Lung (tissue), 12 donors: ENCODE data around the gene HS6ST3. TPM values are rescaled to one million over a fixed set of nuclear protein-coding genes. Genes with fewer than 3 reads are reported as not detected.

Experiments
- ATAC-seq: fragments of 200-7000 bp; cut with Tn5 transposase; one replicate; pipeline ENCODE4 v1.9.1; 2020; ENCODE audit warnings: moderate number of reproducible peaks; ENCODE audit not compliant: insufficient read depth, low FRiP score
- DNase-seq, 3 donors: peaks; one replicate each; pipeline ENCODE4 v3.0.0-alpha.2; 2013 to 2017
- H3K27ac ChIP-seq, 2 donors: one replicate each; pipeline ENCODE4 v1.5.1; 2013; ENCODE audit warnings: mild to moderate bottlenecking in 2 of 2, moderate library complexity in 2 of 2, control low read depth in 1 of 2, inconsistent platforms in 1 of 2, low read depth in 1 of 2, low read length in 1 of 2
- H3K27me3 ChIP-seq, 3 donors: one replicate each; pipeline ENCODE4 v1.5.1; 2013; ENCODE audit warnings: low read length in 2 of 3; ENCODE audit not compliant: control insufficient read depth in 3 of 3, insufficient read depth in 3 of 3
- H3K36me3 ChIP-seq, 4 donors: one replicate each; pipeline ENCODE4 v1.5.1; 2013; ENCODE audit warnings: low read length in 4 of 4, mild to moderate bottlenecking in 1 of 4, moderate library complexity in 1 of 4; ENCODE audit not compliant: control insufficient read depth in 4 of 4, insufficient read depth in 4 of 4
- H3K4me1 ChIP-seq, 5 donors: one replicate each; pipeline ENCODE4 v1.5.1; 2013; ENCODE audit warnings: low read length in 5 of 5, mild to moderate bottlenecking in 2 of 5, moderate library complexity in 1 of 5; ENCODE audit not compliant: control insufficient read depth in 5 of 5, insufficient read depth in 5 of 5
- H3K4me3 ChIP-seq: one replicate; pipeline ENCODE4 v1.5.1; 2013; ENCODE audit warnings: mild to moderate bottlenecking, control low read depth, moderate library complexity
- H3K9ac ChIP-seq, 2 donors: one replicate each; pipeline ENCODE4 v1.5.1; 2013; ENCODE audit warnings: low read length in 2 of 2, control low read depth in 1 of 2; ENCODE audit not compliant: insufficient read depth in 1 of 2
- H3K9me3 ChIP-seq, 4 donors: one replicate each; pipeline ENCODE4 v1.5.1; 2013; ENCODE audit warnings: low read length in 3 of 4, mild to moderate bottlenecking in 1 of 4, moderate library complexity in 1 of 4; ENCODE audit not compliant: control insufficient read depth in 4 of 4, insufficient read depth in 3 of 4
- CTCF ChIP-seq: IDR thresholded peaks from 2 replicates; pipeline ENCODE4 v1.5.1; 2012; ENCODE audit warnings: mild to moderate bottlenecking; ENCODE audit errors: control extremely low read depth, extremely low read depth
- WGBS, 2 donors: extraction: QIAGEN DNeasy Blood & Tissue Kit; methylation state at CpG; one replicate each; pipeline ENCODE4 v1.1.7; 2013; 5-methylcytosine and 5-hydroxymethylcytosine counted together
- polyA plus RNA-seq, 2 donors: library from polyadenylated mRNA; stranded (reverse); fragments of 200-250 nt; gene quantifications; one replicate each; pipeline ENCODE4 v1.2.1, GENCODE V29; 2013
- total RNA-seq, 2 donors: library from RNA; depleted of rRNA in 1 of 2; stranded (reverse); fragments of >200 nt in 1 of 2; gene quantifications; one replicate each; pipeline ENCODE4 v1.2.1, GENCODE V29; 2014 to 2021
- donor health status: control.
- donor health status: control.
- donor health status: Bipolar disorder and iron deficiency.
- donor health status: healthy.
- donor health status: DM: yes; HTN: yes; CAD: no.

HS6ST3 gene
- total and polyA plus RNA-seq, 4 donors = 0.01 to 0.17 (median 0.04) TPM

- peaks cover 0 to 16% (median 12%) of the 10 kb centered on the region in 3 donors for H3K27me3 ChIP-seq
- no peak overlapping the region for H3K27ac ChIP-seq
- no peaks in the 10 kb centered on the region for H3K9me3 ChIP-seq
- H3K4me3 ChIP-seq = no peak overlapping the region
- no peak for TF ChIP-seq CTCF
- no peak for ATAC-seq
- 72 to 76% methylated on average over 3 of the region's 3 CpGs for whole genome bisulfite sequencing, 2 donors
- H3K9ac ChIP-seq = no peak overlapping the region
- peak in 1 of 3 donors; percentile 23 for DNase-seq
- H3K36me3 ChIP-seq = no peaks in the 10 kb centered on the region
- no peaks in the 10 kb centered on the region for H3K4me1 ChIP-seq
Measured at GRCh38 chr13:96075953-96076543, 13.9 kb upstream of the HS6ST3 start.

DNA sequence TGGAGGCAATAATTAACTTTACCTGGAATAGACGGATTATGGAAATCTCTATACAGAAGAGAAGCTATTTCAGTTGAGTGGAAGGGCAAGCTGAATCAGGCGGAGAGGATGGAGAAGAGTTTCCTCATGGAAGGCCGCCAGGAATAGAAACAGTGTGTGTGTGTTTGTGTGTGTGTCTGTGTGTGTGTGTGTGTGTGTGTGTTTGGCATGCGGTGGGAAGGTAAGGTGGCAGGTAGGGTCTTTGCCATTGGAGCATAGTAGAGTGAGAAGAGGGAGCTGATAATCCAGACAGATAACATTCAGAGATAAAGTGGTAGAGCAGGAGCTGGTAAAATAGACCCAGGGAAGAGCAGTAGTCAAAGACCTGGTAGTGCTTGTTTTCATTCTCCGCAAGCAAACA, 9.2 kb upstream of the HS6ST3 start:
- TF ChIP-seq CTCF = no peak
- WGBS, 2 donors = 87 to 89% methylated on average over 5 of the region's 5 CpGs
- no peak for DNase-seq

GRCh38 chr13:96081888-96082287, 8.0 kb upstream of the HS6ST3 start:
- Histone ChIP-seq H3K9me3 (no peaks in the 10 kb centered on the region), H3K27me3 (peaks cover 0 to 28% (median 9%) of the 10 kb centered on the region in 3 donors)

More for the DNA sequence above, 9.2 kb upstream of the HS6ST3 start:
- no peaks in the 10 kb centered on the region for H3K9me3 ChIP-seq
- H3K4me3 ChIP-seq = no peak overlapping the region
- H3K27ac ChIP-seq = no peak overlapping the region
- ATAC-seq = no peak
- H3K36me3 ChIP-seq = no peaks in the 10 kb centered on the region
- H3K9ac ChIP-seq = no peak overlapping the region
- H3K4me1 ChIP-seq = no peaks in the 10 kb centered on the region
- H3K27me3 ChIP-seq = peaks cover 0 to 19% (median 6%) of the 10 kb centered on the region in 3 donors

More at GRCh38 chr13:96081888-96082287, 8.0 kb upstream of the HS6ST3 start:
- no peak for ATAC-seq
- Histone ChIP-seq H3K4me1 (no peaks in the 10 kb centered on the region), H3K36me3 (no peaks in the 10 kb centered on the region), H3K4me3 (no peak overlapping the region), H3K9ac (no peak overlapping the region), H3K27ac (no peak overlapping the region)
- WGBS, 2 donors = 38 to 55% methylated on average over 2 of the region's 2 CpGs
- no peak for TF ChIP-seq CTCF
- DNase-seq = no peak
